ENCODE results near the gene LYPD6B.

LYPD6B gene

DNA sequence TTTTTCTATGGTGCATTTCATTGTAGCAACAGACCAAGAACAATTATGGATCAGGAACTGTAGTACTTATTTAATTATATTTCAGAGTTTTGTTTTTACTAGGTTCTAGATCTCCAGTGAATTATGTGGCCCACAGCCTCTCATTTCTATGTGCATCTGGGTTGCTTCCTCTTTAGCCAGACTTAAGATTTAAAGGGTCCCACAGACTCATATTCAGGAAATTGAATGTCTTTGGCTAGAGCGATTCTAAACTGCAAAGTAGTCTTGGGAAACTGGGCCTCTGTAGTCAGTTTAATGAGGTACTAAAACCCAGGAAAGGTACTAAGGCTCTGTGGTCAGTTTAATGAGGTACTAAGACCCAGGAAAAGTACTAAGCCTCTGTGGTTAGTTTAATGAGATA, 94.4 kb downstream of the LYPD6B start:
- no peaks in the 10 kb centered on the region for H3K36me3 ChIP-seq (ENCODE audit: insufficient read depth, low read length)
- peaks cover 20% of the 10 kb centered on the region for H3K27me3 ChIP-seq (ENCODE audit: insufficient read depth, low read length)
- H3K9me3 ChIP-seq (ENCODE audit: low read length), result no peaks in the 10 kb centered on the region
- H3K4me3 ChIP-seq (ENCODE audit: low read length), result no peak overlapping the region
- H3K4me1 ChIP-seq (ENCODE audit: insufficient read depth, low read length), result no peaks in the 10 kb centered on the region
- no peak overlapping the region for H2AFZ ChIP-seq (ENCODE audit: low read depth, low read length)

DNA sequence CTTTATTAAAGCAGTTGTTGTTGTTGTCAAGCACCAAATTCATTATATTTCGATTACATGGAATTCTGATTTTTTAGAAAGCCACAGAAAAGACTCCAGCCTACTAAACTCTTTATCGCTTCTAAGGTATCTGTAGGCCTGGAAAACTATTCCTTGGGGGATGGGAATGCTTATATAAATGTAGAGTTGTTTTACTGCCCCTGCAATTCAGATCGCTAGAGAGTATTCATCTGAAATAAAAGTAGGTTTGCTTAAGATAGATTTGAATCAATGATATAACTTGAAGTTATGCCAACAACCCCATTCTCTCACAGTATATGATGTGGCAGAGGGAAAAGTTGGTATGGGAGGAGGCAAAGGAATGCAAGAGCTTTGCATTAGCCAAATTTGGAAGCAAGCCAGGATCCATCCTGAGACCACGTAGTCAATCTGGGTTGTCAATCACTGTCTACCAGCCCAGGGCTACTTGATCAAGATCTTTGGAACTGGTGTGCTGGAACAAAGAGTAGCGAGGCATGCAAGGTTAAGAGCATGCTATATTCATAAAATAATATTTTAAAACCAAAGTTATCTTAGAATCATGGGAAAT, 95.9 kb downstream of the LYPD6B start:
- Histone ChIP-seq H3K9me3 (ENCODE audit: low read length) (no peaks in the 10 kb centered on the region), H3K27me3 (ENCODE audit: insufficient read depth, low read length) (peaks cover 16% of the 10 kb centered on the region), H2AFZ (ENCODE audit: low read depth, low read length) (no peak overlapping the region), H3K4me1 (ENCODE audit: insufficient read depth, low read length) (no peaks in the 10 kb centered on the region), H3K4me3 (ENCODE audit: low read length) (no peak overlapping the region), H3K36me3 (ENCODE audit: insufficient read depth, low read length) (no peaks in the 10 kb centered on the region)

DNA sequence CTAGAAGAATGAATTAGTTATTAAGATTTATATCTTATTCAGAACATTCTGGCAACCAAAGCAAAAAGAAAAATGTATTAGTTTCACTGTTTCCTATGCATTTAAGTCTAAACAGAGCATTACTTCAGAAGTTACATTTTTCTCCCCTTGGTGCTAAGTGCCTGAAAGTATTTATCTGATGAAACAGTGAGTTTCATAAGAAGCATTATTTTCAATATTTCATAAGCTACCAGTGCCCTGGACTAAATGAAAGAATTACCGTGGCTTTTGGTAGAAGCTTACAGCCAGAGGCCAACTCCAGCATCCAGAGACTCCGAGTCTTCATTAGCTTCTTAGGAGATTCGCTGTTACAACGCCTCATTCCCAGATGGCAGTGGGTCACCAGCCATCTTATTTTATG, 97.6 kb downstream of the LYPD6B start:
- no peaks in the 10 kb centered on the region for H3K9me3 ChIP-seq (ENCODE audit: low read length)
- no peaks in the 10 kb centered on the region for H3K36me3 ChIP-seq (ENCODE audit: insufficient read depth, low read length)
- H3K4me3 ChIP-seq (ENCODE audit: low read length), result no peak overlapping the region
- H3K27me3 ChIP-seq (ENCODE audit: insufficient read depth, low read length), result peaks cover 10% of the 10 kb centered on the region
- H2AFZ ChIP-seq (ENCODE audit: low read depth, low read length), result no peak overlapping the region
- H3K4me1 ChIP-seq (ENCODE audit: insufficient read depth, low read length), result no peaks in the 10 kb centered on the region

DNA sequence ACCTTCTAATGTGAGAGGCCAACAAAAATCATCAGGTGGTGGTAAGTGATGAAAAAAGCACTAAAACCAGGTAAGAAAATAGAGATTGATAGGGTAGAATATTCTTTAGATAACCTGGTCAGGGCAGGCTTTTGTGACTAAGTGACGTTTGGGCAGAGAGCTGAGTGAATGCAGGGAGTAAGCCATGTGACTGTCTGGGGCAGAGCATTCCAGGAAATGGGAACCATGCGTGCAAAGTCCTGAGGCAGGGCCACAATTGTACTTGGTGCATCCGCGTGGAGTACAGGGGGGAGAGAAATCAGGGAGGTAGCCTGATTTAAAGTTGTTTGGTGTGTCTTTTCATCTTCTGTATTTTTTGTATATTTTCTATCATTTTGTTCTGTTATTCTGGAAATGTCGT, 102.5 kb downstream of the LYPD6B start:
- H3K4me1 ChIP-seq (ENCODE audit: insufficient read depth, low read length), result no peaks in the 10 kb centered on the region
- peaks cover 3% of the 10 kb centered on the region for H3K27me3 ChIP-seq (ENCODE audit: insufficient read depth, low read length)
- no peak overlapping the region for H3K4me3 ChIP-seq (ENCODE audit: low read length)
- H3K36me3 ChIP-seq (ENCODE audit: insufficient read depth, low read length), result no peaks in the 10 kb centered on the region
- no peak overlapping the region for H2AFZ ChIP-seq (ENCODE audit: low read depth, low read length)
- H3K9me3 ChIP-seq (ENCODE audit: low read length), result no peaks in the 10 kb centered on the region

DNA sequence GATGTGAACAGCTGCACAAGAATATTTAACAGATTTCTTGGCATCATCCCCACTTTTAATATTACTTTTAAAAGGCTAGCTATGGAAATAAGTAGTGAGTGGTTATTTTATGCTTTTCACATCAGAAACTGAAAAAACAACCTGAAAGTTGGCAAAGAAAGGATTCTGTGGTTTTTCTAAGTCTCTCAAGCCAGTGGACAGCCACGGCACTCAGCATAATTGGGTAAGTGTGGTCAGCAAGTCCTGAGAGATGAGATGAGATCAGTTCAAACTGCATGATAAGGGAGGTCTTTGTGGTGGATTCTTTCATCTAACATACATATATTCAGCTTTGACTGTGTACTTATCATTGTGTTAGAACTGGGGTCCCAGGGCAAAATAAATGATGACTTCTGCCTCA, 105.2 kb downstream of the LYPD6B start:
- H3K4me3 ChIP-seq (ENCODE audit: low read length), result no peak overlapping the region
- H3K9me3 ChIP-seq (ENCODE audit: low read length), result no peaks in the 10 kb centered on the region
- H3K4me1 ChIP-seq (ENCODE audit: insufficient read depth, low read length), result no peaks in the 10 kb centered on the region
- H3K27me3 ChIP-seq (ENCODE audit: insufficient read depth, low read length), result peaks cover 6% of the 10 kb centered on the region
- no peak overlapping the region for H2AFZ ChIP-seq (ENCODE audit: low read depth, low read length)
- no peaks in the 10 kb centered on the region for H3K36me3 ChIP-seq (ENCODE audit: insufficient read depth, low read length)

DNA sequence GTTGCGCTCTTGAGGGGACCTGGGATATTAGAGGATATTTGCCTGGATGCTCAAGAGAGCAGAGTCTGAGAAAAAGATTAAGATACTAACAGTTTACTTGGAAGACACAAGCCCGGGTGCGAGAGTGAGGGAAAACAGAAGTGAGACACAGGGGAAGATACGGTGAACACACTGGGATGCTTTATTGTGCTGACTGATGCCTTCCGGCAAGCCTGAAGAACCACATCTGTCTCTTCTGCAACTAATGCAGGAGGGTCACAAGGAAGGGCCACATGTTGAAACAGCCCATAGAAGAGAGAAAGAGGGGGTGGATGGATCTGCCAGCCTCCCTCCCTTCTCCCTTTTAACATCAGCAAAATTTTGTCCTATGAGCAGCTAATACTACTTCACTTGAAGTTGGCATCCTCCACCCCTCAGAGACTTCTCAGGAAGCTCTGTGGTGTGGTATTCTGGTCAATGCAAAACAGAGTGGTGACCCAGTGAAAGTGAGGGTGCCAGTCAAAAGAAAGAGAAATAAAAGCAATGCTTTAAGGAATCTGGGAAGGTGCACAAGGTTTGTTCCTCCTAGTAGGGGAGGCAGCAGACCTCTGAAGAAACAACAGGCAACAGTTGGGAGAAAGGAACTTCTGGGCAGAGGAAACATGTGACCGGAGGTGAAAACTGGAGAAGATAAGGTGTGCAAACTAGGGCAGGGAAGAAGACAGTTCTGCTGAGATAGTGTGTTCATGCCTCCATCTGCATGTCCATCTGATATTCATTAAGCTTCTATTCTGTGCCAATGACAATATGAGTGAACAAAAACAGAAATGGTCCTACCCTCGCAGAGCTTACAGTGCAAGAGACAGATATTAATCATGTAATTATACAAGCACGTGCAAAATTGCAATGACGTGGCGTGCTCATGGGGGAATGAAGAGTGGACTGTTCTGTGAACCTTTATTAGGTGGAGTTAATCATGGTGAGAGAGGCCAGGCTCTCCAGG, 107.1 kb downstream of the LYPD6B start:
- peaks cover 6% of the 10 kb centered on the region for H3K27me3 ChIP-seq (ENCODE audit: insufficient read depth, low read length)
- no peak overlapping the region for H2AFZ ChIP-seq (ENCODE audit: low read depth, low read length)
- no peaks in the 10 kb centered on the region for H3K36me3 ChIP-seq (ENCODE audit: insufficient read depth, low read length)
- H3K9me3 ChIP-seq (ENCODE audit: low read length), result no peaks in the 10 kb centered on the region
- no peak overlapping the region for H3K4me3 ChIP-seq (ENCODE audit: low read length)
- H3K4me1 ChIP-seq (ENCODE audit: insufficient read depth, low read length), result no peaks in the 10 kb centered on the region

DNA sequence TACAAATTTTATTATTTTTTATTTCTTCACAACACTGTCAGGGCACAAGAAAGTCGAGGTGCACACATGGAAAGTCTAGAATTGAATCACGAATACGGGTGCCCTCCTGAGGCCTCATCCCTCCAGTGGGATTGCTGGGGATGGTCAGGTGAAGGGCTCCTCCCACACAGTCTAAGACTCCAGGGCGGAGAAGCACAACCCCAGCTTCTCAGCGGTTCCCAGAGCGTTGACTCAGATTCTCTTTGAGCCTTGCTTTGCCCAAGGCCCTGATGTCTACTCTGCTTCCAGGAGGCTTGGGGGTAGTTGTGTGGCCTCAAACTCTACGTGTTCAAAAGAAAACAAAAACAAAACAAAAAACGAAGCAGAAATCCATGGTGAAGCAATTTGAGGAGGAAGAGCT, 108.4 kb downstream of the LYPD6B start:
- H3K27me3 ChIP-seq (ENCODE audit: insufficient read depth, low read length), result peaks cover 6% of the 10 kb centered on the region
- H3K4me1 ChIP-seq (ENCODE audit: insufficient read depth, low read length), result no peaks in the 10 kb centered on the region
- H2AFZ ChIP-seq (ENCODE audit: low read depth, low read length), result no peak overlapping the region
- H3K36me3 ChIP-seq (ENCODE audit: insufficient read depth, low read length), result no peaks in the 10 kb centered on the region
- H3K4me3 ChIP-seq (ENCODE audit: low read length), result no peak overlapping the region
- no peaks in the 10 kb centered on the region for H3K9me3 ChIP-seq (ENCODE audit: low read length)

DNA sequence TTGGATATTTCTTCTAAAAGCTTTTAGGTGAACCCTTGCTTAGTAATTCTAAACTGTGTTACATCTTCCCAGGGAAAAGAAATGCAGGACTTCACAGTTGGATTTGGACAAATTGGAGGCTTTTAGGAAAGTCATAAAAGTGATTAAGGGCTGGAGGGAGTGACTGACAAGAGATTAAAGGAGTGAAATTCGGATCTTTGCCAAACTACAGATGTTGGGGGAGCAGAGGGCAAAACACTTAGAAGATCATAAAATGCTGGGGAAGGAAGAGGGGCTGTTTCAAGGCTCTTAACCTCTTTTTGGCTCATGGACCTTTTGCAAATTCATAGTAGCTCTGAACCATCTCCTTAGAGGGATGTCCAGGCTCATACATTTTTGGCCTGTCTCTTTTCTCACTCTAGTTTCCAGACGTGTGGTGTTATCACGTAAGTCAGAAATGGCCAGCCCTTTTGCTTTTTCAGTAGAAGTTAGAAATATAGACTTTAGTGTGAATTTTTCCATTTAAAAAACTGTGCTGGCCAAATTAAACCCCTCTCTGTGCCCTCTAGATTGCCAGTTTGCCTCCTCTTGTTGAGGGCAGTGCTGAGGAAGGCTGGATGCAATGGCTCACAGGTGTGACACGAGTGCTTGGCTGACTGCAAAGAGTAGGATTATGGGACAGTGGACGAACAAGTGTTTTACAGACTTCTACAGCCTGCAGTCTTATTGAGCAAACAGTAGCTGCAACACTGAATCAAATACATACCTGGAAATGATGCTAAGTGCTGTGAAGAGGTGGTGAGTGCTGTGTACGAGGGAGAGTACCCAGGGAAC, 109.9 kb downstream of the LYPD6B start:
- Histone ChIP-seq H3K36me3 (ENCODE audit: insufficient read depth, low read length) (no peaks in the 10 kb centered on the region), H2AFZ (ENCODE audit: low read depth, low read length) (no peak overlapping the region), H3K27me3 (ENCODE audit: insufficient read depth, low read length) (peaks cover 6% of the 10 kb centered on the region), H3K4me3 (ENCODE audit: low read length) (no peak overlapping the region), H3K9me3 (ENCODE audit: low read length) (no peaks in the 10 kb centered on the region), H3K4me1 (ENCODE audit: insufficient read depth, low read length) (no peaks in the 10 kb centered on the region)

DNA sequence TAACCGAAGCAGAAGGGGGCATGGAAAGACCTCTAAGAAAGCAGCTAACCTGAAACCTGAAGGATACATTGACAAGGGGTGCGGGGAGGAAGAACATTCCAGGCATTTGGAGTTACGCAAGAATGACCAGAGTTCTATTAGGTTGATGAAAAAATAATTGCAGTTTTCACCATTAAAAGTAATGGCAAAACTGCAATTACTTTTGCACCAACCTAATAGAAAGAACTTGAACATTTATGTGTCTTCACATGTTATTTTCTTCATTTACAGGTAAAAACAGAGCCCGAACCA, 110.5 kb downstream of the LYPD6B start:
- Histone ChIP-seq H3K27me3 (ENCODE audit: insufficient read depth, low read length) (peaks cover 6% of the 10 kb centered on the region), H3K36me3 (ENCODE audit: insufficient read depth, low read length) (no peaks in the 10 kb centered on the region)

DNA sequence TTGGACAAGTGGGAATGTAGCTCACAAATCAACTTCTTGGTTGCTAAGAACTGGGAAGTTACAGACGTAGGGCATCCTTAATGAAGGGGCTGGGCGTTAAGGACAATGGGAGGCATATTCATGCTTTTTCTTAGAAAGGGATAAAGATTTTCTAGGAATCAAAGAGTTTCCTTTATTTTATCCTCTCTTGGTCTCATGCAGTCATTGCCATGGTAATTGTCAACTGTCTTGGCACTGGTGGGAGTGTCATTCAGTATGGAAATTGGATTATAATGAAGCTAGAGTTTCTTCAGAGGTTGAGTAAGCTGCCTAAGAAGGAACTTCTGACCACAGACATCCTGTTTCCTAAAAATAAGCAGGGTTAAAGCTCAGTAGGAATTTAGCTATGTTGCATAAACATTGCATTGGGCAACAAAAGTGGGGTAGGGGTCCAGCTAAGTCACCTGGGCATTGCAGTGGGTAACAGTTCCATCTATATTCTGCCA, 114.0 kb downstream of the LYPD6B start:
- peaks cover 3% of the 10 kb centered on the region for H3K27me3 ChIP-seq (ENCODE audit: insufficient read depth, low read length)
- H3K36me3 ChIP-seq (ENCODE audit: insufficient read depth, low read length), result no peaks in the 10 kb centered on the region
- H2AFZ ChIP-seq (ENCODE audit: low read depth, low read length), result no peak overlapping the region
- no peak overlapping the region for H3K4me3 ChIP-seq (ENCODE audit: low read length)
- peaks cover 10% of the 10 kb centered on the region for H3K4me1 ChIP-seq (ENCODE audit: insufficient read depth, low read length)
- H3K9me3 ChIP-seq (ENCODE audit: low read length), result no peaks in the 10 kb centered on the region

More for the DNA sequence above, 110.5 kb downstream of the LYPD6B start:
- no peaks in the 10 kb centered on the region for H3K9me3 ChIP-seq (ENCODE audit: low read length)
- no peaks in the 10 kb centered on the region for H3K4me1 ChIP-seq (ENCODE audit: insufficient read depth, low read length)
- no peak overlapping the region for H2AFZ ChIP-seq (ENCODE audit: low read depth, low read length)
- H3K4me3 ChIP-seq (ENCODE audit: low read length), result no peak overlapping the region

DNA sequence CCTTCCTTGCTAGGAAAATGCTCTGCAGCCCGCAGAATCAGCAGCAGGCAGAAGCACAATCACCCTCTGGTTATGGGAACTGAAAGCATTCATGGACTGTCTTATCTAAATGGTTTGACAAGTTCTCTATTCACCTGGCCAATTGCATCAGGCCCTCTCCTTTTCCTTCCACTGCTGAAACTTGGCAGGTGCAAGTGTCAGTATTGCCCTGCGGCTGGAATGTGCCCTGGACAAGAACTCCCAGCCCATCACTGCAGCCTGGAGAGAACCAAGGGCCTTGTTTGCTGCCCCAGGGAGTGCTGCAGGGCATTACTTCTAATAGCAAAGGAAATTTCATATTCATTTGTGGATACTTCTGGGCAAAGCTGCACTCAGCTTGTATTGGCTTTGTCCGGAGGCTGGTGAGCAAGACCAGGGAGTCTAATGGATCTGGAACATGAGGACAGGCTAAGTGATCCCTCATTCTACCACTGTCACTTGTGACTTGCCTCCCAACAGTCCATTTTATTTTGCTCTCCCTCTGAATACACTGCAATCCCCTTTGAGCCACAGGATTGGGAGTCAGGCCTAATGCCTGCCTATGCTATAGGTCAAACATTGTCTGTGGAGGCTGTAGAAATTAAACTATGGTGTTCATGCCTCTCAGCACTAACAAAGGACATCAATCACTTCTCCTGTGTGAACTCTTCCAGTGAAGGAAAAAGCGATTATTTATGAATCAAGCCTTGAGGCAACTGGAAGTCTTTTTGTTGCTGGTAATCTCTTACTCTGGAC, 116.9 kb downstream of the LYPD6B start:
- no peak overlapping the region for H2AFZ ChIP-seq (ENCODE audit: low read depth, low read length)
- no peaks in the 10 kb centered on the region for H3K9me3 ChIP-seq (ENCODE audit: low read length)
- H3K36me3 ChIP-seq (ENCODE audit: insufficient read depth, low read length), result no peaks in the 10 kb centered on the region
- peaks cover 10% of the 10 kb centered on the region for H3K4me1 ChIP-seq (ENCODE audit: insufficient read depth, low read length)
- H3K4me3 ChIP-seq (ENCODE audit: low read length), result no peak overlapping the region
- no peaks in the 10 kb centered on the region for H3K27me3 ChIP-seq (ENCODE audit: insufficient read depth, low read length)

DNA sequence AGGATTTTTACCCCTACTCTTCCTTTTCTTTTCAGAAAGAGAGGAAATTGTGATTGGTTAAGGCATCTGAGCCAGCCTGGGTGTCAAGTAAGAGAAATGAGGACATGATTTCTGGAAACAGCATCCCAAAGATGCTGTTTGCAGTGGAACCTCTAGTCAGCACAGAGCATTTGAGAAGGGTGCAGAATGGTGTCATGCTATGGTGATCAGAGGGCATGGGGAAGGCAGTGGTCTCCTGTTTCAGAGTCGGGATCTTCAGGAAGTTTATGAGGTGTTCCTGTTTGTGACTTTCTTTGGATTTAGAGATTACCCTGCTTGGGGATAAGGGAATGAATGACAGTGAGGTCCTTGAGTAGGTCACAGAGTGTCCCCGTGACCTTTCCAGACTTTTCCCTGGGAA, 117.5 kb downstream of the LYPD6B start:
- Histone ChIP-seq H2AFZ (ENCODE audit: low read depth, low read length) (no peak overlapping the region), H3K27me3 (ENCODE audit: insufficient read depth, low read length) (no peaks in the 10 kb centered on the region), H3K4me3 (ENCODE audit: low read length) (no peak overlapping the region), H3K4me1 (ENCODE audit: insufficient read depth, low read length) (peaks cover 10% of the 10 kb centered on the region), H3K9me3 (ENCODE audit: low read length) (no peaks in the 10 kb centered on the region), H3K36me3 (ENCODE audit: insufficient read depth, low read length) (no peaks in the 10 kb centered on the region)
